GM12878 (cell line): ENCODE results near the gene LASP1. TPM values are rescaled to one million over a fixed set of nuclear protein-coding genes. Genes with fewer than 3 reads are reported as not detected.
A peak's percentile ranks its signal among the peaks of the same experiment; 100 is the strongest.

Experiments
- ATAC-seq: fragments of 200-7000 bp; cut with Tn5 transposase; 3 replicates; pipeline ENCODE4 v1.9.1; 2020; ENCODE audit warnings: mild to moderate bottlenecking, moderate library complexity
- BruUV-seq: library from RNA; stranded (reverse); fragments of 400-500 nt; replicated peaks from 2 replicates; lab custom pipeline; 2021; lab: Mats Ljungman, UMichigan
- CTCF ChIA-PET: fragments of 300-600 bp; sonication (Branson Sonifier 250); formaldehyde crosslinking; extraction: SDS; loops from one replicate; lab custom pipeline; 2021; ENCODE audit warnings: inconsistent platforms; lab: Yijun Ruan, JAX
- POLR2A ChIA-PET: fragments of 350-600 bp; formaldehyde crosslinking; extraction: SDS; loops from one replicate; lab custom pipeline; 2021; ENCODE audit warnings: inconsistent platforms; lab: Charles Lee
- RAD21 ChIA-PET: fragments of 300-600 bp; sonication (Branson Sonifier 250); formaldehyde crosslinking; loops from one replicate; lab custom pipeline; 2023; ENCODE audit warnings: antibody characterized with exemption; ENCODE audit not compliant: unreplicated experiment; lab: Charles Lee
- SMC1A ChIA-PET: fragments of 300-600 bp; sonication (Branson Sonifier 250); formaldehyde crosslinking; loops from one replicate; lab custom pipeline; 2023; ENCODE audit not compliant: unreplicated experiment, uncharacterized antibody; lab: Charles Lee
- DNase-seq: peaks from one replicate; pipeline ENCODE4 v3.0.0-alpha.2; 2011; ENCODE audit warnings: low read depth, low spot score
- FAIRE-seq: peaks from 3 replicates; lab custom pipeline; 2011; peaks lifted over from hg19 to GRCh38; lab: Jason Lieb, UNC
- H2AFZ ChIP-seq: 2 replicates; pipeline ENCODE4 v1.6.0; 2011; ENCODE audit warnings: low read depth, low read length, control low read depth; ENCODE audit not compliant: control insufficient read depth
- H3K27ac ChIP-seq: 2 replicates; pipeline ENCODE4 v1.5.1; 2011; ENCODE audit warnings: control low read depth; ENCODE audit not compliant: control insufficient read depth, insufficient read depth
- H3K27me3 ChIP-seq, 2 experiments: replicated peaks in 1 of 2; 2 replicates each; pipeline versions ENCODE4 v1.6.0 to v1.6.1; 2011; ENCODE audit warnings: low read length in 1 of 2; ENCODE audit not compliant: control insufficient read depth in 2 of 2, insufficient read depth in 2 of 2
- H3K36me3 ChIP-seq, 2 experiments: 2 replicates each; pipeline ENCODE4 v1.5.1; 2011; ENCODE audit warnings: low read length in 1 of 2; ENCODE audit not compliant: control insufficient read depth in 2 of 2, insufficient read depth in 2 of 2
- H3K4me1 ChIP-seq: 2 replicates; pipeline ENCODE4 v1.6.1; 2011; ENCODE audit warnings: mild to moderate bottlenecking, low read length, moderate library complexity, mixed read lengths; ENCODE audit not compliant: control insufficient read depth, insufficient read depth
- H3K4me2 ChIP-seq: 2 replicates; pipeline ENCODE4 v1.6.0; 2011; ENCODE audit warnings: control low read depth; ENCODE audit not compliant: control insufficient read depth, insufficient read depth
- H3K4me3 ChIP-seq: fragments of 200-600 bp; sonication (generic); 2 replicates; pipeline ENCODE4 v1.5.1; 2016
- H3K79me2 ChIP-seq: 2 replicates; pipeline ENCODE4 v1.6.0; 2011; ENCODE audit warnings: low read length; ENCODE audit not compliant: control insufficient read depth, insufficient read depth
- H3K9ac ChIP-seq: 2 replicates; pipeline ENCODE4 v1.8.0; 2011; ENCODE audit warnings: low read length, control low read depth, mixed read lengths; ENCODE audit not compliant: control insufficient read depth, insufficient read depth
- H3K9me3 ChIP-seq: replicated peaks from 3 replicates; pipeline ENCODE4 v1.5.1; 2011; ENCODE audit warnings: mild to moderate bottlenecking, low read length; ENCODE audit not compliant: control insufficient read depth, insufficient read depth
- H4K20me1 ChIP-seq: 2 replicates; pipeline ENCODE4 v1.6.0; 2011; ENCODE audit not compliant: control insufficient read depth, insufficient read depth
- FOXK2 ChIP-seq: fragments of 450-650 bp; IDR thresholded peaks from 2 replicates; pipeline ENCODE4 v1.6.1; 2017; ENCODE audit warnings: mild to moderate bottlenecking, moderate library complexity
- WGBS: methylation state at CpG from one replicate; pipeline ENCODE4 v1.1.6; 2016; ENCODE audit warnings: low lambda C conversion rate; ENCODE audit not compliant: insufficient replicate concordance, insufficient coverage; ENCODE audit errors: missing lambda C conversion rate; 5-methylcytosine and 5-hydroxymethylcytosine counted together
- in situ Hi-C: fragments of 300-500 bp; cut with MboI; formaldehyde crosslinking; loops from 9 replicates; pipeline ENCODE4 v1.14.3; 2018; ENCODE audit warnings: mixed read lengths
- intact Hi-C: fragments of 100-400 bp; cut with micrococcal nuclease; formaldehyde crosslinking; loops from one replicate; pipeline ENCODE4 v1.14.2; 2022; ENCODE audit not compliant: unreplicated experiment
- polyA plus RNA-seq, 11 experiments: library from polyadenylated mRNA; depleted of rRNA in 4 of 11; unstranded in 6 of 11; stranded (reverse) in 5 of 11; fragments of >200 nt; fragmentation: Nextera tagmentation in 4 of 11; fragmentation: Illumina TruSeq in 1 of 11; extraction: Ambion mirVana in 4 of 11; extraction: Trizol in 1 of 11; gene quantifications; 1 replicate in 1 of 11; 2 replicates in 10 of 11; pipeline versions ENCODE4 v1.2.1 to v1.2.3, GENCODE V29; 2011 to 2016; ENCODE audit warnings: inconsistent platforms in 2 of 11, missing spikeins in 2 of 11, low read depth in 1 of 11
- total RNA-seq, 4 experiments: library from RNA; depleted of rRNA in 3 of 4; stranded (reverse); fragments of >200 nt in 3 of 4; fragmentation: Illumina TruSeq in 1 of 4; extraction: Trizol in 1 of 4; gene quantifications; 2 replicates each; pipeline versions ENCODE4 v1.2.1 to v1.2.3, GENCODE V29; 2013 to 2021
- TF ChIP-seq, protein P1 (sequence below): fragments of 450-650 bp; formaldehyde crosslinking; IDR thresholded peaks from 2 replicates; pipeline ENCODE4 v1.4.0; 2022; ENCODE audit warnings: mild to moderate bottlenecking, moderate library complexity

LASP1 gene
- total and polyA plus RNA-seq, 10 of the 15 experiments (the other 5 are each of a cell fraction or from before 2014, with no cell fraction given), result 21.0 to 114 (median 59.3) TPM

DNA sequence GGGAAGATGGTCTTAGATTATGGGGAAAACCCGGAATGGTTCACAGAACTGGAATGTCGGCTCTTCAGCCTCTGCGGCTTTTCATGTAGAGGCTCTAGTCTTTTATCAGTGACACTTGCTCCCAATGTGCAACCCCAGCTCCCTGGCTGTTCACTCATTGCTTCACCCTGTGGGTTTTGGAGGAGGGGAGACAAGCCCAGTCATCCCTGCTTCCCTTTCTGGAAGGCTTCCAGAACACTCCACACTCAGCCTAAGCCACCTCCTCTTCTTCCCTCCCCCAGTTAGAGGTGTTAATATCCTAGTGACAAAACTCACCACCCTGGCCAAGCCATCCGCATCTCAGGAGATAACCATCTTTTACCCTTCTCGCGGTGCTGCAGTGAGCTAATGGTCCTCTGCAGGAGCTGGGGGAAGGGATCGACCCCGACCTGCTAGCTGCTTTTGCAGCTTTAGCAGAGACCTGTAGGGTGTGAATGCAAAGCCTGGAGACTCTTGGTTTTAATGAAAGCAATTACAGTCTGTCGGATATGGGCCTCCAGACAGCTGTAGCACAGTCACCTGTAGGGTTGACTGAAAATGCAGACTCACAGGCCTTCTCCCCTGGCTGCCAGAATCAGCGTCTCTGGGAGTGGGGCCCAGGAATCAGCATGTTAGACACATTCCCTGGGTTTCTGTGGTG is 31.3 kb downstream of the LASP1 start:
- TF ChIP-seq, protein P1, sequence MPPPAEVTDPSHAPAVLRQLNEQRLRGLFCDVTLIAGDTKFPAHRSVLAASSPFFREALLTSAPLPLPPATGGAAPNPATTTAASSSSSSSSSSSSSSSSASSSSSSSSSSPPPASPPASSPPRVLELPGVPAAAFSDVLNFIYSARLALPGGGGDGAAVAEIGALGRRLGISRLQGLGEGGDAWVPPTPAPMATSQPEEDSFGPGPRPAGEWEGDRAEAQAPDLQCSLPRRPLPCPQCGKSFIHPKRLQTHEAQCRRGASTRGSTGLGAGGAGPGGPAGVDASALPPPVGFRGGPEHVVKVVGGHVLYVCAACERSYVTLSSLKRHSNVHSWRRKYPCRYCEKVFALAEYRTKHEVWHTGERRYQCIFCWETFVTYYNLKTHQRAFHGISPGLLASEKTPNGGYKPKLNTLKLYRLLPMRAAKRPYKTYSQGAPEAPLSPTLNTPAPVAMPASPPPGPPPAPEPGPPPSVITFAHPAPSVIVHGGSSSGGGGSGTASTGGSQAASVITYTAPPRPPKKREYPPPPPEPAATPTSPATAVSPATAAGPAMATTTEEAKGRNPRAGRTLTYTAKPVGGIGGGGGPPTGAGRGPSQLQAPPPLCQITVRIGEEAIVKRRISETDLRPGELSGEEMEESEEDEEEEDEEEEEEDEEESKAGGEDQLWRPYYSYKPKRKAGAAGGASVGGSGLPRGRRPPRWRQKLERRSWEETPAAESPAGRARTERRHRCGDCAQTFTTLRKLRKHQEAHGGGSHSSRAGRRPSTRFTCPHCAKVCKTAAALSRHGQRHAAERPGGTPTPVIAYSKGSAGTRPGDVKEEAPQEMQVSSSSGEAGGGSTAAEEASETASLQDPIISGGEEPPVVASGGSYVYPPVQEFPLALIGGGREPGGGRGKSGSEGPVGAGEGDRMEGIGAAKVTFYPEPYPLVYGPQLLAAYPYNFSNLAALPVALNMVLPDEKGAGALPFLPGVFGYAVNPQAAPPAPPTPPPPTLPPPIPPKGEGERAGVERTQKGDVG, result no peak
- no peak for TF ChIP-seq FOXK2
- TSS peak; percentile 23 for BruUV-seq
- no peak overlapping the region for H3K4me3 ChIP-seq
- 89% methylated on average over 10 of the region's 10 CpGs for WGBS
- RAD21 ChIA-PET, result interaction anchor here (0.6 kb wide), 1 partner anchor 81 kb away, joined by 3 read pairs; no protein-coding TSS in a partner anchor
- peaks cover 28% of the 10 kb centered on the region for H3K4me1 ChIP-seq
- POLR2A ChIA-PET, result interaction anchor here (0.6 to 1.5 kb wide), 3 partner anchors 17 to 797 kb away, joined by 3 to 7 read pairs (median 4); no protein-coding TSS in a partner anchor
- SMC1A ChIA-PET, result no interaction called here
- H4K20me1 ChIP-seq, result no peaks in the 10 kb centered on the region
- no peaks in the 10 kb centered on the region for H3K27me3 ChIP-seq
- ATAC-seq (no peak), DNase-seq (no peak), FAIRE-seq (no peak)
- in situ Hi-C loops (no loop called here), intact Hi-C loops (no loop called here)
- H2AFZ ChIP-seq, result no peak overlapping the region
- no peak overlapping the region for H3K9ac ChIP-seq
- H3K4me2 ChIP-seq, result no peak overlapping the region
- H3K9me3 ChIP-seq, result no peaks in the 10 kb centered on the region; the same call in 2 of the 3 replicates
- H3K36me3 ChIP-seq, result peaks cover 14 to 16% of the 10 kb centered on the region in 2 experiments
- H3K79me2 ChIP-seq, result peaks cover 4% of the 10 kb centered on the region
- H3K27ac ChIP-seq, result no peak overlapping the region
- CTCF ChIA-PET, result no interaction called here
